Endothelial cell of umbilical vein (primary cell): ENCODE measurements around the gene ASXL2. TPM values are rescaled to one million over a fixed set of nuclear protein-coding genes. Genes with fewer than 3 reads are reported as not detected.

Experiments
- BruUV-seq: library from RNA; stranded (reverse); fragments of 400-500 nt; replicated peaks from 2 replicates; lab custom pipeline; 2021; lab: Mats Ljungman, UMichigan
- CTCF ChIA-PET: fragments of 300-600, 350-600 bp; sonication (Branson Sonifier 250); formaldehyde crosslinking; loops from one replicate; lab custom pipeline; 2021; ENCODE audit warnings: antibody characterized with exemption, inconsistent platforms; lab: Charles Lee
- POLR2A ChIA-PET: fragments of 300-600, 350-600 bp; sonication (Branson Sonifier 250); formaldehyde crosslinking; loops from one replicate; lab custom pipeline; 2021; ENCODE audit warnings: antibody characterized with exemption, inconsistent platforms; lab: Charles Lee
- DNase-seq: peaks from one replicate; pipeline ENCODE4 v3.0.0-alpha.2; 2011; ENCODE audit warnings: low read depth, low spot score
- FAIRE-seq: peaks from 2 replicates; lab custom pipeline; 2011; peaks lifted over from hg19 to GRCh38; lab: Jason Lieb, UNC
- H2AFZ ChIP-seq: 2 replicates; pipeline ENCODE4 v1.6.0; 2012; ENCODE audit warnings: low read depth, low read length, control low read depth, inconsistent platforms
- H3K27ac ChIP-seq: 2 replicates; pipeline ENCODE4 v1.5.1; 2011; ENCODE audit warnings: low read depth, mild to moderate bottlenecking, control low read depth, low read length, moderate library complexity; ENCODE audit not compliant: insufficient read depth
- H3K27me3 ChIP-seq, 2 experiments: 2 replicates each; pipeline versions ENCODE4 v1.6.0 to v1.6.1; 2011; ENCODE audit warnings: low read length in 2 of 2, mixed read lengths in 1 of 2; ENCODE audit not compliant: control insufficient read depth in 2 of 2, insufficient read depth in 2 of 2
- H3K36me3 ChIP-seq, 2 experiments: 2 replicates in 1 of 2; 3 replicates in 1 of 2; pipeline ENCODE4 v1.5.1; 2011; ENCODE audit warnings: low read length in 2 of 2, mild to moderate bottlenecking in 1 of 2, moderate library complexity in 1 of 2; ENCODE audit not compliant: control insufficient read depth in 2 of 2, insufficient read depth in 2 of 2; ENCODE audit errors: extremely low read depth in 1 of 2
- H3K4me1 ChIP-seq: 3 replicates; pipeline ENCODE4 v1.5.1; 2011; ENCODE audit warnings: mild to moderate bottlenecking, low read length; ENCODE audit not compliant: control insufficient read depth, insufficient read depth; ENCODE audit errors: extremely low read depth
- H3K4me2 ChIP-seq: 2 replicates; pipeline ENCODE4 v1.6.1; 2011; ENCODE audit warnings: low read length, control low read depth, mixed read lengths; ENCODE audit not compliant: insufficient read depth
- H3K4me3 ChIP-seq, 3 experiments: fragments of 200-600 bp in 1 of 3; sonication (generic), shearing (Covaris generic) in 1 of 3; replicated peaks in 1 of 3; 2 replicates each; pipeline ENCODE4 v1.5.1; 2011 to 2016; ENCODE audit warnings: control low read depth in 3 of 3, low read length in 3 of 3, mild to moderate bottlenecking in 2 of 3, inconsistent platforms in 1 of 3, low read depth in 1 of 3, moderate library complexity in 1 of 3; ENCODE audit not compliant: insufficient read depth in 1 of 3
- H3K79me2 ChIP-seq: 2 replicates; pipeline ENCODE4 v1.6.0; 2012; ENCODE audit warnings: low read length, inconsistent platforms; ENCODE audit not compliant: control insufficient read depth, insufficient read depth
- H3K9ac ChIP-seq: replicated peaks from 2 replicates; pipeline ENCODE3; 2011; ENCODE audit warnings: low read length, control low read depth; ENCODE audit not compliant: insufficient read depth; ENCODE audit errors: extremely low read depth
- H3K9me1 ChIP-seq: replicated peaks from 3 replicates; pipeline ENCODE4 v1.6.0; 2011; ENCODE audit warnings: mild to moderate bottlenecking, low read length; ENCODE audit not compliant: control insufficient read depth, insufficient read depth; ENCODE audit errors: extremely low read depth
- H3K9me3 ChIP-seq: replicated peaks from 2 replicates; pipeline ENCODE4 v1.5.1; 2012; ENCODE audit warnings: low read length, inconsistent platforms; ENCODE audit not compliant: control insufficient read depth, insufficient read depth
- H4K20me1 ChIP-seq: replicated peaks from 2 replicates; pipeline ENCODE3; 2011; ENCODE audit warnings: mild to moderate bottlenecking, low read length; ENCODE audit not compliant: control insufficient read depth, insufficient read depth; ENCODE audit errors: extremely low read depth
- CTCF ChIP-seq, 2 donors: IDR thresholded peaks; 1 replicate in 1 of 2; 2 replicates in 1 of 2; pipeline ENCODE4 v1.5.1; 2011; ENCODE audit warnings: low read length in 2 of 2, mild to moderate bottlenecking in 2 of 2, moderate library complexity in 2 of 2, control low read depth in 1 of 2, inconsistent platforms in 1 of 2, low read depth in 1 of 2; ENCODE audit not compliant: insufficient read depth in 1 of 2; ENCODE audit errors: extremely low read depth in 1 of 2
- EZH2 ChIP-seq: IDR thresholded peaks from 2 replicates; pipeline ENCODE4 v1.6.1; 2012; ENCODE audit warnings: borderline replicate concordance, low read depth, mild to moderate bottlenecking, moderate library complexity, low read length, inconsistent platforms; ENCODE audit not compliant: severe bottlenecking
- FOS ChIP-seq: IDR thresholded peaks from 2 replicates; pipeline ENCODE4 v1.6.1; 2011; ENCODE audit warnings: mild to moderate bottlenecking, low read length, moderate library complexity, borderline replicate concordance; ENCODE audit not compliant: insufficient read depth
- GATA2 ChIP-seq: IDR thresholded peaks from 2 replicates; pipeline ENCODE4 v1.7.0; 2011; ENCODE audit warnings: low read depth, mild to moderate bottlenecking, moderate library complexity, mixed read lengths, low read length; ENCODE audit not compliant: insufficient read length, insufficient read depth
- JUN ChIP-seq: IDR thresholded peaks from 2 replicates; pipeline ENCODE4 v1.6.1; 2011; ENCODE audit warnings: borderline replicate concordance, low read depth; ENCODE audit not compliant: insufficient read length, insufficient read depth
- MYC ChIP-seq: IDR thresholded peaks from one replicate; pipeline ENCODE4 v1.6.1; 2011; ENCODE audit warnings: mild to moderate bottlenecking, low read depth, low read length
- POLR2A ChIP-seq: IDR thresholded peaks from 2 replicates; pipeline ENCODE4 v1.6.1; 2012; ENCODE audit warnings: low read depth, mild to moderate bottlenecking, control low read depth, low read length
- POLR2AphosphoS5 ChIP-seq: IDR thresholded peaks from 2 replicates; pipeline ENCODE4 v1.6.1; 2012; ENCODE audit warnings: low read depth, mild to moderate bottlenecking, control low read depth, low read length, moderate library complexity; ENCODE audit not compliant: insufficient read depth
- dilution Hi-C: fragments of 300-500 bp; cut with MboI; formaldehyde crosslinking; loops from one replicate; pipeline ENCODE4 v1.15.0; 2019; ENCODE audit warnings: low sequenced_read_pairs; ENCODE audit not compliant: extremely low pct_ligation_motif_present
- intact Hi-C: fragments of 100-400 bp; cut with micrococcal nuclease; formaldehyde crosslinking; loops from one replicate; pipeline ENCODE4 v1.10.0; 2022
- polyA plus RNA-seq, 4 experiments: library from polyadenylated mRNA; depleted of rRNA in 3 of 4; stranded (reverse) in 3 of 4; unstranded in 1 of 4; fragments of >200 nt; gene quantifications; 2 replicates each; pipeline versions ENCODE4 v1.2.1 to v1.2.3, GENCODE V29; 2011 to 2012; ENCODE audit warnings: missing spikeins in 1 of 4
- total RNA-seq: library from RNA; stranded (reverse); gene quantifications from 2 replicates; pipeline ENCODE4 v1.2.3, GENCODE V29; 2021
- TF ChIP-seq, protein P1 (sequence below): IDR thresholded peaks from 2 replicates; pipeline ENCODE4 v1.6.1; 2011; ENCODE audit not compliant: insufficient read depth, insufficient read length

The ASXL2 gene
- total and polyA plus RNA-seq, 2 donors (not counting 3 experiments of a cell fraction or from before 2014, with no cell fraction given) = 6.1 to 33.8 TPM

DNA sequence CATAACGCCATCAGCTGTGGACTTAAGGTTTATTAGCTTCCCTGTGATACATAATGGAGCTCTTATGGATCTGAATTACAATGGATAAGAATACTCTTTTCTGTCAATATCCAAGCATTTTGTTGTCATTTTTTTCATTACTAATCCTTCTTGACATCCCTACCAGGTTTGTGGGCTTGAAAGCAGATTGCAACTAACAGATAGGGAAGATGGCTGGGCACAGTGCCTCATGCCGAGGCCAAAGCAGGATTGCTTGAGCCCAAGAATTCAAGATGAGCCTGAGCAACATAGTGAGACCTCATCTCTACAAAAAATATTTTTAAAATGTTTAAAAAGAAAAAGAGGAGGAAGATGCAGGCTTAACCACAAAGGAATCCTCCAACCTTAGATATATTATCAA is 42.4 kb downstream of the ASXL2 start:
- no TSS peak for BruUV-seq
- H3K4me2 ChIP-seq = no peak overlapping the region
- H3K79me2 ChIP-seq = peaks cover 19% of the 10 kb centered on the region
- H3K27ac ChIP-seq = no peak overlapping the region
- POLR2A ChIA-PET = no interaction called here
- DNase-seq (no peak), FAIRE-seq (no peak)
- dilution Hi-C loops (no loop called here), intact Hi-C loops (no loop called here)
- H4K20me1 ChIP-seq = peaks cover 3% of the 10 kb centered on the region
- no peak overlapping the region for H2AFZ ChIP-seq
- CTCF ChIA-PET = interaction anchor here (0.9 to 2.3 kb wide), 2 partner anchors 16 to 349 kb away, joined by 3 to 11 read pairs; no protein-coding TSS in a partner anchor
- H3K4me1 ChIP-seq = no peaks in the 10 kb centered on the region
- no peaks in the 10 kb centered on the region for H3K9me3 ChIP-seq
- no peaks in the 10 kb centered on the region for H3K36me3 ChIP-seq
- H3K9ac ChIP-seq = no peak overlapping the region
- H3K9me1 ChIP-seq = no peaks in the 10 kb centered on the region
- H3K4me3 ChIP-seq = no peak overlapping the region
- no peaks in the 10 kb centered on the region for H3K27me3 ChIP-seq
- TF ChIP-seq, protein P1, sequence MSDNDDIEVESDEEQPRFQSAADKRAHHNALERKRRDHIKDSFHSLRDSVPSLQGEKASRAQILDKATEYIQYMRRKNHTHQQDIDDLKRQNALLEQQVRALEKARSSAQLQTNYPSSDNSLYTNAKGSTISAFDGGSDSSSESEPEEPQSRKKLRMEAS = no peak
- TF ChIP-seq POLR2AphosphoS5 (no peak), GATA2 (no peak), CTCF (IDR thresholded peaks at IDR 0.05; ENCODE audit: extremely low read depth in 1 of 2, insufficient read depth in 1 of 2, low read depth in 1 of 2, low read length in 2 of 2) (no peak), EZH2 (no peak), POLR2A (no peak), JUN (no peak), MYC (no peak), FOS (no peak)
